Astrocyte of the hippocampus (primary cell): Measurements from ENCODE around the gene PRPF6.
"Not testable (repeated sequence)": the region's sequence is repeated elsewhere in the genome, so short reads cannot be mapped to it uniquely, and the experiment has no call there.

Source experiments
- DNase-seq: peaks from one replicate; pipeline ENCODE4 v3.0.0; 2011; ENCODE audit warnings: low read depth, low spot score

Gene PRPF6

GRCh38 chr20:63960654-63961621 lies 20.0 kb upstream of the PRPF6 start:
- not testable (repeated sequence) for DNase-seq

GRCh38 chr20:63961664-63962425 lies 19.1 kb upstream of the PRPF6 start:
- no peak for DNase-seq

- DNase-seq = no peak
These were observed 18.2 kb upstream of the PRPF6 start for GRCh38 chr20:63962426-63963347.

- no peak for DNase-seq
These were observed 17.6 kb upstream of the PRPF6 start for GRCh38 chr20:63963348-63963741.

- DNase-seq = no peak
These were observed 17.1 kb upstream of the PRPF6 start for GRCh38 chr20:63963784-63964301.

- no peak for DNase-seq
These were observed 16.5 kb upstream of the PRPF6 start for GRCh38 chr20:63964412-63964811.

GRCh38 chr20:63966172-63966943 lies 14.6 kb upstream of the PRPF6 start:
- DNase-seq = no peak

GRCh38 chr20:63966944-63967322 lies 14.0 kb upstream of the PRPF6 start:
- DNase-seq = no peak

- DNase-seq = no peak
These were observed 13.4 kb upstream of the PRPF6 start for GRCh38 chr20:63967330-63968135.

- no peak for DNase-seq
These were observed 12.6 kb upstream of the PRPF6 start for GRCh38 chr20:63968136-63968927.

- peak; percentile 47 for DNase-seq
These were observed 11.8 kb upstream of the PRPF6 start for GRCh38 chr20:63968928-63969760.

- peak; percentile 86 for DNase-seq
These were observed 10.9 kb upstream of the PRPF6 start, which contains the start of gene ZNF512B for GRCh38 chr20:63969838-63970713. Gene ZNF512B, minus strand, starts transcription at chr20:63969930. Its CDS starts 1,980 bp downstream, at chr20:63967950.

- DNase-seq = no peak
These were observed 10.1 kb upstream of the PRPF6 start for GRCh38 chr20:63970714-63971431.

GRCh38 chr20:63971960-63972311 lies 9.0 kb upstream of the PRPF6 start:
- not testable (repeated sequence) for DNase-seq

- peak; percentile 2 for DNase-seq
These were observed 8.4 kb upstream of the PRPF6 start for GRCh38 chr20:63972312-63973159.
